OCI-LY7 (cell line): ENCODE measurements around the gene PPIL3.

Experiments used
- CTCF ChIP-seq: fragments of 200-600 bp; sonication (generic); conservative IDR thresholded peaks from 2 replicates; pipeline ENCODE4 v1.5.1; 2014; ENCODE audit warnings: mild to moderate bottlenecking, antibody characterized with exemption, low read length, moderate library complexity, mixed read lengths
- EZH2phosphoT487 ChIP-seq: fragments of 200-600 bp; sonication (generic); IDR thresholded peaks from 2 replicates; pipeline ENCODE4 v1.6.1; 2018; ENCODE audit warnings: low read depth, borderline replicate concordance, mild to moderate bottlenecking, mixed run types, antibody characterized with exemption, low read length, moderate library complexity, mixed read lengths

- TF ChIP-seq CTCF, result peak; percentile 39; the same call in 1 of the 2 replicates
- no peak for TF ChIP-seq EZH2phosphoT487
These were observed at the start of gene PPIL3, which contains the start of gene NIF3L1 for GRCh38 chr2:200888704-200889625.
